Measurements from ENCODE around the gene STAT5A.
"Not testable (repeated sequence)": the region's sequence is repeated elsewhere in the genome, so short reads cannot be mapped to it uniquely, and the experiment has no call there.

STAT5A gene

DNA sequence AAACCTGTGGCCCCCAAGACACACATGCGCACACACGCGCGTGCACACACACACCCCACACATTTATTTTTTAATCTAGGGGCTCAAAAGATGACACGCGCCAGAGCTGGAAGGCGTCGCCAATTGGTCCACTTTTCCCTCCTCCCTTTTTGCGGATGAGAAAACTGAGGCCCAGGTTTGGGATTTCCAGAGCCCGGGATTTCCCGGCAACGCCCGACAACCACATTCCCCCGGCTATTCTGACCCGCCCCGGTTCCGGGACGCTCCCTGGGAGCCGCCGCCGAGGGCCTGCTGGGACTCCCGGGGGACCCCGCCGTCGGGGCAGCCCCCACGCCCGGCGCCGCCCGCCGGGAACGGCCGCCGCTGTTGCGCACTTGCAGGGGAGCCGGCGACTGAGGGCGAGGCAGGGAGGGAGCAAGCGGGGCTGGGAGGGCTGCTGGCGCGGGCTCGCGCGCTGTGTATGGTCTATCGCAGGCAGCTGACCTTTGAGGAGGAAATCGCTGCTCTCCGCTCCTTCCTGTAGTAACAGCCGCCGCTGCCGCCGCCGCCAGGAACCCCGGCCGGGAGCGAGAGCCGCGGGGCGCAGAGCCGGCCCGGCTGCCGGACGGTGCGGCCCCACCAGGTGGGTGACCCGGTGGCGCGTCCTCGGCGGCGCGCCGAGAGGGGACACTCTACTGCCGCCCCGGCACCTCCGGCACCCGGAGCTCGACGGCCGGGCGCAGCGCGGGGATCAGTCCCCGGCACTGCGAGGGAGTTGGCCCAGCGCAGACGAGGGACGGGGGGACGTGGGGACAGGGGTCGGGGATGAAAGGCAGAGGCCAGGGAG is at the start of gene STAT5A:
STAT5A (plus strand) TSS at position 522 of the 826 bp plus-strand sequence. CDS start 914 bp downstream, outside the sequence.
- in situ Hi-C loops (cut with MboI; ENCODE audit: low sequenced_read_pairs) = no loop called here

DNA sequence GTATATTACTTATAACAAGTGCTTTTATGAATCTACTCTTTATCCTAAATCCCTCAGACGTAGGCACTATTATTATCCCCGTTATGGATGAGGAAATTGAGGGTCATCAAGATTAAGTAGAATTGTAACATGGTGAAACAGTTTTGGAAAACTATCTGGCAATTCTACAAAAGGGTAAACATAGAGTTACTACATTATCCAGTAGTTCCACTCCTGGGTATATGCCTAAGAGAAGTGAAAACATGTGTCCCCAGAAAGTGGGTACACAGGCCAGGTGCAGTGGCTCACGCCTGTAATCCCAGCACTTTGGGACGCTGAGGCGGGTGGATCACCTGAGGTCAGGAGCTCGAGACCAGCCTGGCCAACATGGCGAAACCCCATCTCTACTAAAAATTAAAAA is 48.7 kb upstream of the STAT5A start:
- in situ Hi-C loops (cut with MboI; ENCODE audit: low sequenced_read_pairs) = not testable (repeated sequence)

DNA sequence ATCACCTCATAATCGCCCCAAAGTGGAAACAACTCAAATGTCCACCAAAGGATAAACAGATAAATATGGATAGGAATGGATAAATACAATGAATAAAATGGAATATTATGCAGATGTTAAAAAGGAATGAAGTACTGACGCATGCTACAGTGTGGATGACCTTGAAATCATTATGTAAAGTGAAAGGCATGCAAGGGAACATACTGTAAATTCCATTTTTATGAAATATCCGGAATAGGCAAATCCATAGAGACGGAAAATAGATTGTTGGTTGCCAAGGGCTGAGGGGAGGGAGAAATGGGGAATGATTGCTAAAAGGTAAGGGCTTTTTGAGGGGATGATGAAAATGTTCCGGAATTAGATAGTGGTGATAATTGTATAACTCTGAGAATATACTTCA is 48.1 kb upstream of the STAT5A start:
- in situ Hi-C loops (cut with MboI; ENCODE audit: low sequenced_read_pairs) = no loop called here

DNA sequence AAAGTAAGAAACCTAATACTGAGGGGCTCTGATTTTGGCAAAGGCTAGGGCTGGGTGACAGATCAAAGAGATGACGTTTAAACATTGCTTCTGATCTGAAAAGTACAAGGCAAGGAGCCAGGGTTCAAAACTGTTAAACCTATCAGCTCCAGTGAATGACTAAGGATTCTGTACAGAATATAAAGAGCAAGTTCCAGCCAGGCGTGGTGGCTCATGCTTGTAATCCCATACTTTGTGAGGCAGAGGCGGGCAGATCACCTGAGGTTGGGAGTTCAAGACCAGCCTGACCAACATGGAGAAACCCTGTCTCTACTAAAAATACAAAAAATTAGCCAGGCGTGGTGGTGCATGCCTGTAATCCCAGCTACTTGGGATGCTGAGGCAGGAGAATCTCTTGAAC is 47.4 kb upstream of the STAT5A start:
- in situ Hi-C loops (cut with MboI; ENCODE audit: low sequenced_read_pairs) = not testable (repeated sequence)

DNA sequence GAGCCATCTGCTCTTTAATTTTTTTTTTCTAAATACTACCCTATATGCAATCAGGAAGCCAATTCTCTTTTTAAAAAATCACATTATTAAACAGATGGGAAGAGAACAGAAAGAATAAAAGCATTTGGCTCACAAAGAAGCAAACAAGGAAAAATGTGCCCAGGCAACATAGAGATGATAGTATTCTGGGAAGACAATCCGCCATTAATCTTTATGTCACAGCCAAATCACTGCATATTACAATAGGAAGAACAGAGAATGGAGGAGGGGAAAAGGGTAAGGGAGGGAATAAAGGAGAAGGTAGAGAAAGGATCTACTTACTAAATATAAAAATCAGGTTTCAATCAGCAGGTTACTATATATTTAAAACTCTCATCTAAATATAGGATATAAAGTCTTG is 46.4 kb upstream of the STAT5A start:
- in situ Hi-C loops (cut with MboI; ENCODE audit: low sequenced_read_pairs) = no loop called here

DNA sequence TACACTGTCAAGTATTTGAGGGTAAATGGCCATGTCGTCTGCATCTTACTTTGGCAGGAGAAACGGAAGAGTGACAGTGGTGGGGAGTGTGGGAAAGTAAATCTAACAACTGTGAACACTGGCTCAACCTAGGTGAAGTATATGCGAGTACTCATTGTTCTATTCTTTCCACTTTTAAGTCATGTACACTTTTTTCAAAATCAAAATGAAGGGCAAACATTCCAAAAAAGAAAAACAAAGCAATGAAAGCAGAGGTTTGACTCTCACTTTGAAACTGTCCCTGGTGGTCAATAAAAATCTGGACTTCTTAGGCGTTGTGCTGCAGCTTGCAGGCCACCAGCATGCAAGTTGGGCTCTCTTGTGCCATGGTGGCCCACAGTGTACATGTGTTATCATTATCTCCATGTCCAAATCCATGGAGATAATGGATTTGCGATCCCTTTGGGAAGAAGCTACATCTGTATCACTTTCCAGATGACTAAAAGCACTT is 44.8 kb upstream of the STAT5A start:
- in situ Hi-C loops (cut with MboI; ENCODE audit: low sequenced_read_pairs) = no loop called here

DNA sequence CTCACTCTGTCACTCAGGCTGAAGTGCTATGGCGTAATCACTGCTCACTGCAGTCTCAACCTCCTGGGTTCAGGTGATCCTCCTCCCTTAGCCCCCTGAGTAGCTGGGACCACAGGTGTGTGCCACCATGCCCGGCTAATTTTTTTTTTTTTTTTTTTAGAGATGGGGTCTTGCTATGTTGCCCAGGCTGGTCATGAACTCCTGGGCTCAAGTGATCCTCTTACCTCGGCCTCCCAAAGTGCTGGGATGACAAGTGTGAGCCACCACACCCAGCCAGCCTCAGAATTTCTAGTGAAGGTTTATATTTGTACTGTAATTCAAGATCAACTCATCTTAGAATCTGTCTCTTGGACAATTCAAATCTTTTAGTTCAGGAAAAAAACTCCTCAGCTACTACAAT is 44.2 kb upstream of the STAT5A start:
- in situ Hi-C loops (cut with MboI; ENCODE audit: low sequenced_read_pairs) = not testable (repeated sequence)

DNA sequence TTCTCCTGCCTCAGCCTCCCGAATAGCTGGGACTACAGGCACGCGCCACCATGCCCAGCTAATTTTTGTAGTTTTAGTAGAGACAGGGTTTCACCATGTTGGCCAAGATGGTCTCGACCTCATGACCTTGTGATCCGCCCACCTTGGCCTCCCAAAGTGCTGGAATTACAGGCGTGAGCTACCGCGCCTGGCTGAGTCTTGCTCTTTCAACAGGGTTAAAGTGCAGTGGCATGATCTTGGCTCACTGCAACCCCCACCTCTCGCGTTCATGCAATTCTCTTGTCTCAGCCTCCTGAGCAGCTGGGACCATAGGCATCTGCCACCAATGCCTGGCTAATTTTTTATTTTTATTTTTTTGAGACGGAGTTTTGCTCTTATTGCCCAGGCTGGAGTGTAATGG is 43.1 kb upstream of the STAT5A start:
- in situ Hi-C loops (cut with MboI; ENCODE audit: low sequenced_read_pairs) = not testable (repeated sequence)

DNA sequence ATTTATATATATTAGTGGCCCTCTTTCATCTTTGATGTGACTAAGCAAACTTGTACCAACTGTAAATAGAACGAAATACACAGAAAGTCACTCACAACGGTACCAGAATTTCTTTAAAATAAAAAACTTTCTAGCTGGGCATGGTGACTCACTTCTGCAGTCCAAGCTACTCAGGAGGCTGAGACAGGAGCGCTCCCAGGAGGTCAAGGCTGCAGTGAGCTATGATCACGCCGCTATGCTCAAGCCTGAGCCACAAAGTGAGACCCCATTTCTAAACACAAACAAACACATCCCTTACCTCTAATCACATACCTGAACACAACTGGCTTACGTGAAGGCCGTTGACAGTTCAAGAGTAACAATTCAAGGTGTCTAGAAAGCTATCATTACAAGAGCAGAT is 41.8 kb upstream of the STAT5A start:
- in situ Hi-C loops (cut with MboI; ENCODE audit: low sequenced_read_pairs) = no loop called here

DNA sequence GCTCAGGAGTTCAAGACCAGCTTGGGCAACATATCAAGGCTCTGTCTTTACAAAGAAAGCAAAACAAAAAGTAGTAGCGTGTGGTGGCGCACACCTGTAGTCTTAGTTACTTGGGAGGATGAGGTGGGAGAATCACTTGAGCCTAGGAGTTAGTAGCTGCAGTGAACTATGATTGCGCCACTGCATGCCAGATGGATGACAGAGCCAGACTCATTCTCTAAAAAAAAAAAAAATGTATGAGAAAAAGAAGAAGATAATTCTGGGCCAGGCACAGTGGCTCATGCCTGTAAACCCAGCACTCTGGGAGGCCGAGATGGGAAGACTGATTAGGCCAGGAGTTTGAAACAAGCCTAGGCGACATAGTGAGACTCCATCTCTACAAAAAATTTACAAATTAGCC is 40.6 kb upstream of the STAT5A start:
- in situ Hi-C loops (cut with MboI; ENCODE audit: low sequenced_read_pairs) = no loop called here

DNA sequence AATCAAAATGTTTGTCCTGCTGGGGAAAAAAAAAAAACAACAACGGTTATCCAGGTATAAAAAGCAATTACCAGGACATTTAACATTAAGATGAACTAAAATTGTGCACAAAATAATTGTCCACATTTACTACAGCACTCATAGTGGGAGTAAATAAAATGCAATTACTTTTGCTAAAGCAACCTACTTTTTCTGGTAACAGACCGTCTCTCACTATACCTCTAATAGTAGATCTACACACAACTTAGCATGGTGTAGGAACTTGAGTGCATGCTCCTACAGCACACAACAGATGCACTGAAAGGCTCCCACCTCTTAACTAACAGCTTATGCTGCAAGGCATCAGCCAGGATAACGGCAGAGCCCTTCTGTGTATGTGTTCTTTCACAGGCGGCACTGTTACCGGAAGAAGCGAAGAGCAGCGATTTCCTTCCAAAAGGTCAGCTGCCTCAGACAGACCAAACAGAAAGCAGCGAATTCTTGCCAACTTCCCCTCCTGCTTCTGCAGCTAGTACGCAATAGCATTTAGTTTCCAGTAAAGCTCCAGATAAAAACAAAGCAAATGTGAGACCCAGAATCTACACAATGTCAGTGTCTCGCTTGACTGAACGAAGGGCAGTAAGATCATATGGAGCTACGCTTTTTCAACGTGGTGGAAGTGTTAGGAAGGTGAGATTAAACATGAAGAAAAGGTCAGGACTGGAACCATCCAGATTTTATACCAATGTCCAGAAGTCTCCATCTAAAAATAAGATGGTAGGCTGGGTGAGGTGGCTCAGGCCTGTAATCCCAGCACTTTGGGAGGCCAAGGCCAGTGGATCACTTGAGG is 39.7 kb upstream of the STAT5A start:
- in situ Hi-C loops (cut with MboI; ENCODE audit: low sequenced_read_pairs) = no loop called here

DNA sequence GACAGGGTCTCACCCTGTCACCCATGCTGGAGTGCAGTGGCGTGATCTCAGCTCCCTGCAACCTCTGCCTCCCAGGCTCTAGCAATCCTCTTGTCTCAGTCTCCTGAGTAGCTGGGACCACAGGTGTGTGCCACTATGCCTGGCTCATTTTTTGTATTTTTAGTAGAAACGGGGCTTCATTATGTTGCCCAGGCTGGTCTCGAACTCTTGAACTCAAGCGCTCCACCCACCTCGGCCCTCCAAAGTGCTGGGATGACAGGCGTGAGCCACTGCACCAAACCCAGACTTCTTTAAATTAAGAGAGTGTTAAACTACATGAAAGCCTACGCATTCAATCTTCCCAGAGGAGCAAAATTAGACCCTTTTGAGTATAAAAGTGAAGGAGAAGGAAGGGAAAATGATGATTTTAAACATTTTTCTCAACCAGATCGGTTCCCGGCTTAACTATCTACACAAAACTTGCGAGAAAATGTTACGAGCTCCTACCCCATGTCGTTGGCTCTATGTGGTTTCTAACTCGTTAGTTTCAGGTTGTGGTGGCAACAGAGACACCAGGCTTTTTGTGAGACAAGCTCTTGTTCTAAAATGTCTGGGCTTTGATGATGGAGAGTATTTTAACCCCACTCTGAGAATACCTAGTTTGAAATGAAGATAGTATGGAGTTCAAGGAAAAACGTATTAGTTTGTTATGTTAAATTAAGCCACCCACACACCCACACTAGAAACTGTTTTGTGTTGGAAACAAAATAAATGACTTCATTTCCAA is 38.4 kb upstream of the STAT5A start:
- in situ Hi-C loops (cut with MboI; ENCODE audit: low sequenced_read_pairs) = no loop called here

DNA sequence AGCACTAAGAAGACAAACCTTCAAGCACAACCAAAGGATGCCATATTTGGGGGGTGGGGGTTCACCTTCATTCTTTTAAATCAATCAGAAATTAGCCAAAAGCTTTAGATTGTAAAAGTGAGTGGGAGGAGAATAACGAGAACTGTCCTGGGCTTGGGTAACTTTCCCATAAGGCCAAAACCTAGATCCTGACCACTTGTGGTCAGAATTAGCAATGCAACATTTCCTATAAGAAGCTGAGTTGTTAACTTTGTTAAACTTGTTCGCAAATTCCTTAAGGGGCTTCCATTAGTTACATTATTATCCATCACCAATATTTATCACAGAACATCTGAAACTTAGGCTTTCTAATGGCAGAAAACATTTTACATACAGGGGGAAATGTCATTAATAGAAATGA is 37.2 kb upstream of the STAT5A start:
- in situ Hi-C loops (cut with MboI; ENCODE audit: low sequenced_read_pairs) = no loop called here

DNA sequence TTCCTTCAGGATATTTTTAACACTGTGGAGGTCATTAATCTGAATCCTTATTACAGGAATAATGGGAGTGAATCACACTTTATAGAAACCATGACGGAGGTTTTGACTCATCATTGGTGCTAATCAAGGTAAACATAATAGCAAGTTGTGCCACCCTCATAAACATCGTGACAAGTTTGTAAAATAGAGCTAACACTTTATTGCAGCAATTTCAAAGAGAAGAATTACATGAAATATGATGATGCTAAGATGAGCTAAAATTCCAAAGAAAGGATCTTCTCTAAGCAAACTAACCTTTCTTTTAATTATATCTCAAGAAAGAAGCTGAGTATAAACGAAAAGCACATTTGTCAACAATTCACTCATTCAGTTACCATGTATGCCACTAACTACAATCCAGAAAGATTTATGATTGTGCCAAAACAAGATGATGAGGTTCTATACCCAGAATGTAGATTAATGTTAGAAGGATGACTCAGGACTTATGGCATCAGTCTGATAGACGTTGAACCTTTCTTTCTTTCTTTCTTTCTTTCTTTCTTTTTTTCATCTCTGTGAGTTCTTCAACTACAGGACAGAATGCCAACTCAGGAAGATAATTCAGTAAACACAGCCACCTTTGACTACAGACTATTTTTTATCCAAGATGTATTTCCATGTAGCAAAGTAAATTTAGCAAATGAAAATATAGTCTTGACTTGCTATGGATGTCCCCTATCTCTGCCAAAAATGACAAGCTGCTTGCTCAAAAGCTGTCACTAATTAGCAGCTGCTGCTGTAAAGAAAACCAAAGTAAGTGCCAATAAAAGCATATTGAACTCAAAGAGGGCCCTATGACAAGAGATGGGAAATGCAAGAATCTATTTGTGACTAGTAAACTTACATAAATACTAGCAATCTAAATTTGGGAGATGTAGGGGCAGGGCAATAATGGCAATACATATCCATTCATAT is 35.4 kb upstream of the STAT5A start:
- in situ Hi-C loops (cut with MboI; ENCODE audit: low sequenced_read_pairs) = no loop called here

DNA sequence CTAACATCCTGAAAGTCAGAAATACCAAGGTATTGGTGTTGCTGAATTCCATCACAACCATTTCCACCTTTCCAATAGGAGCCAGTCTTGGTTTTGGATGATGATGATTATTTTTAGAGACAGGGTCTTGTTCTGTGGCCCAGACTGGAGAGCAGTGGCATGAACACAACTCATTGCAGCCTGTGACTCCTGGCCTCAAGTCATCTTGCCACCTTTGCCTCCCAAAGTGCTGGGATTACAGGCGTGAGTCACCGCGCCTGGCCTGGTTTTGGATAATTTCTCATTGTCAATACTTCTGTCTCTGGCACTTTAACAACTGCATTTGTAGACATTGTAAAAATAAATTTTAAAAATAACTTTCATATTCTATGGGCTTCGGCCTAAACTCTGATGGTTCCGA is 34.7 kb upstream of the STAT5A start:
- in situ Hi-C loops (cut with MboI; ENCODE audit: low sequenced_read_pairs) = no loop called here

DNA sequence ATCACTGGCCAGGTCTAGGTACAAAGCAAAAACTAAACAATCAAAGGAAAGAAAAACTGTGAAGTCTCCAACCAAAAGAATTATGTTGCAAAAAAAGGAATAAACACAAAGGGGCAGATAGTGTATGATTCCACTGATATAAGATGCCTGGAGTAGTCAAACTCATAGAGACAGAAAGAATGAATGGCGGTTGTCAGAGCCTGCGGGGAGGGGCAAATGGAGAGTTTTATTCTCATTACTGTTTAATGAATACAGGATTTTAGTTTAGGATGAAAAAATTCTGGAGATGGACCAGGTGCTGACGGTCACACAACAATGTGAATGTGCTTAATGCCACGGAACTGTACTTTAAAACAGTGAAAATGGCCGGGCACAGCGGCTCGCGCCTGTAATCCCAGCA is 32.9 kb upstream of the STAT5A start:
- in situ Hi-C loops (cut with MboI; ENCODE audit: low sequenced_read_pairs) = no loop called here

DNA sequence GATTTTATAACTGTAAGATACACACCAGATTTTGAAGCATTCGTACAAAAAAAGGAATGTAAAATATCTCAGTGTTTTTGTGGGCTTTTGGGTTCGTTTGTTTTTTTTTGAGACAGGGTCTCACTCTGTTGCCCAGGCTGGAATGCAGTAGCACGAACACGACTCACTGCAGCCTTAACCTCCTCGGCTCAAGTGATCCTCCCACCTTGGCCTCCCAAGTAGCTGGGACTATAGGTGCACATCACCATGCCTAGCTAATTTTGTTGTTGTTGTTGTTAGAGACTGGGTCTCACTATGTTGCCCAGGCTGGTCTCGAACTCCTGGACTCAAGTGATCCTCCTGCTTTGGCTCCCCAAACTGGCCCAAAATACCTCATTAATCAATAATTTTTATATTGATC is 28.0 kb upstream of the STAT5A start:
- in situ Hi-C loops (cut with MboI; ENCODE audit: low sequenced_read_pairs) = no loop called here

DNA sequence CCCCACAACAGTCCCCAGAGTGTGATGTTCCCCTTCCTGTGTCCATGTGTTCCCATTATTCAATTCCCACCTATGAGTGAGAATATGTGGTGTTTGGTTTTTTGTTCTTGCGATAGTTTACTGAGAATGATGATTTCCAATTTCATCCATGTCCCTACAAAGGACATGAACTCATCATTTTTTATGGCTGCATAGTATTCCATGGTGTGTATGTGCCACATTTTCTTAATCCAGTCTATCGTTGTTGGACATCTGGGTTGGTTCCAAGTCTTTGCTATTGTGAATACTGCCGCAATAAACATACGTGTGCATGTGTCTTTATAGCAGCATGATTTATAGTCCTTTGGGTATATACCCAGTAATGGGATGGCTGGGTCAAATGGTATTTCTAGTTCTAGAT is 23.9 kb upstream of the STAT5A start:
- in situ Hi-C loops (cut with MboI; ENCODE audit: low sequenced_read_pairs) = not testable (repeated sequence)

DNA sequence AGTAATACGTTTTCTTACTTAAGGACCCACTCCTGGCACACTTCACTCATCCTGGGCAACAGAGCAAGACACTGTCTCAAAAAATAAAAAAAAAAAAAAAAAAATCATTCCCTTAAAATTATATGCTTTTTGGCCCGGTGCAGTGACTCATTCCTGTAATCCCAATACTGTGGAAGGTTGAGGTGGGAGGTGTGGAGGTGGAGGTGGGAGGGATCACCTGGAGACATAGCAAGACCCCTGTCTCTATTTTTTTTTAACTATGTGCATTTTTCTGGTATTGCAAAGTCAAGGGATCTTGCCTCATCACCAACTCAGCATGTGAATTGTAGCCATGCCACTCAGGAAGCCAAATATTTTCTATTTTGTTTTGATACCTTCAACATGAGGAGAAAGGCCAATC is 21.8 kb upstream of the STAT5A start:
- in situ Hi-C loops (cut with MboI; ENCODE audit: low sequenced_read_pairs) = no loop called here
